HCT116 (cell line): ENCODE data around the gene CD1E. TPM values are rescaled to one million over a fixed set of nuclear protein-coding genes. Genes with fewer than 3 reads are reported as not detected.

Experiments
- ATAC-seq: fragments of 200-7000 bp; cut with Tn5 transposase; 2 replicates; pipeline ENCODE4 v1.9.1; 2020; ENCODE audit warnings: mild to moderate bottlenecking, moderate library complexity
- BruUV-seq: library from RNA; stranded (reverse); fragments of 400-500 nt; replicated peaks from 2 replicates; lab custom pipeline; 2021; lab: Mats Ljungman, UMichigan
- CTCF ChIA-PET: fragments of 300-600 bp; sonication (Branson Sonifier 250); formaldehyde crosslinking; loops from one replicate; lab custom pipeline; 2021; ENCODE audit warnings: antibody characterized with exemption; lab: Charles Lee
- POLR2A ChIA-PET: fragments of 300-600, 350-600 bp; sonication (Branson Sonifier 250); formaldehyde crosslinking; loops from one replicate; lab custom pipeline; 2021; ENCODE audit warnings: antibody characterized with exemption; lab: Charles Lee
- RAD21 ChIA-PET, 2 experiments: fragments of 300-600 bp; sonication (Branson Sonifier 250); formaldehyde crosslinking; loops; one replicate each; lab custom pipeline; 2023; ENCODE audit warnings: low total read pairs in 2 of 2; ENCODE audit not compliant: uncharacterized antibody in 2 of 2, unreplicated experiment in 2 of 2, low non-redundant PET in 1 of 2; lab: Charles Lee
- DNase-seq: peaks from one replicate; pipeline ENCODE4 v3.0.0-alpha.2; 2010; ENCODE audit warnings: low read depth, low spot score
- H2AFZ ChIP-seq: fragments of 200-600 bp; shearing (Covaris generic), sonication (generic); 2 replicates; pipeline ENCODE4 v1.6.1; 2017; ENCODE audit warnings: low read depth, mixed run types, mixed read lengths, antibody characterized with exemption, low read length; ENCODE audit not compliant: poor library complexity, severe bottlenecking
- H3K27ac ChIP-seq: 2 replicates; pipeline ENCODE4 v1.5.1; 2012; ENCODE audit warnings: low read depth, low read length
- H3K27me3 ChIP-seq: fragments of 200-600 bp; sonication (generic); 2 replicates; pipeline ENCODE4 v1.6.1; 2016; ENCODE audit warnings: mixed run types, low read length, mixed read lengths; ENCODE audit not compliant: insufficient read depth
- H3K36me3 ChIP-seq, 2 experiments: fragments of 200-500 bp in 1 of 2; fragments of 200-600 bp in 1 of 2; sonication (Bioruptor generic) in 1 of 2; sonication (generic) in 1 of 2; 2 replicates each; pipeline versions ENCODE4 v1.5.1 to v1.6.1; 2014 to 2016; ENCODE audit warnings: low read length in 2 of 2, inconsistent platforms in 1 of 2, mixed read lengths in 1 of 2, mixed run types in 1 of 2; ENCODE audit not compliant: insufficient read depth in 2 of 2, control insufficient read depth in 1 of 2
- H3K4me1 ChIP-seq, 2 experiments: fragments of 200-600 bp in 1 of 2; sonication (generic) in 1 of 2; 2 replicates each; pipeline versions ENCODE4 v1.5.1 to v1.6.1; 2012 to 2017; ENCODE audit warnings: low read length in 2 of 2, inconsistent platforms in 1 of 2, mild to moderate bottlenecking in 1 of 2, mixed read lengths in 1 of 2, mixed run types in 1 of 2, moderate library complexity in 1 of 2; ENCODE audit not compliant: insufficient read depth in 2 of 2, control insufficient read depth in 1 of 2
- H3K4me2 ChIP-seq: fragments of 200-600 bp; sonication (generic); 2 replicates; pipeline ENCODE4 v1.6.1; 2017; ENCODE audit warnings: mixed run types, low read length, mixed read lengths
- H3K4me3 ChIP-seq, 2 experiments: fragments of 200-600 bp in 1 of 2; sonication (generic) in 1 of 2; replicated peaks in 1 of 2; 2 replicates each; pipeline ENCODE4 v1.5.1; 2011 to 2016; ENCODE audit warnings: low read length in 2 of 2, control low read depth in 1 of 2, low read depth in 1 of 2, mild to moderate bottlenecking in 1 of 2, mixed read lengths in 1 of 2, mixed run types in 1 of 2
- H3K79me2 ChIP-seq: fragments of 200-600 bp; sonication (generic); 2 replicates; pipeline ENCODE4 v1.6.1; 2017; ENCODE audit warnings: mild to moderate bottlenecking, mixed run types, low read length, moderate library complexity, mixed read lengths; ENCODE audit not compliant: insufficient read depth
- H3K9ac ChIP-seq: fragments of 200-600 bp; sonication (generic); 2 replicates; pipeline ENCODE4 v1.6.1; 2016; ENCODE audit warnings: low read length, mixed read lengths
- H3K9me2 ChIP-seq: fragments of 200-600 bp; sonication (generic), shearing (Covaris generic); 2 replicates; pipeline ENCODE4 v1.6.1; 2017; ENCODE audit warnings: mixed run types, mild to moderate bottlenecking, moderate library complexity; ENCODE audit not compliant: insufficient read depth
- H3K9me3 ChIP-seq, 2 experiments: fragments of 200-500 bp in 1 of 2; fragments of 200-600 bp in 1 of 2; sonication (Bioruptor generic) in 1 of 2; sonication (generic) in 1 of 2; 2 replicates each; pipeline ENCODE4 v1.6.1; 2014 to 2017; ENCODE audit warnings: low read length in 2 of 2, mixed read lengths in 2 of 2, inconsistent platforms in 1 of 2, low read depth in 1 of 2, mild to moderate bottlenecking in 1 of 2, mixed run types in 1 of 2, moderate library complexity in 1 of 2; ENCODE audit not compliant: control insufficient read depth in 1 of 2, insufficient read depth in 1 of 2
- H4K20me1 ChIP-seq: fragments of 200-600 bp; sonication (generic), shearing (Covaris generic); 2 replicates; pipeline ENCODE4 v1.6.1; 2017; ENCODE audit warnings: mixed run types, mild to moderate bottlenecking, moderate library complexity; ENCODE audit not compliant: insufficient read depth
- CBX3 ChIP-seq: IDR thresholded peaks from 2 replicates; pipeline ENCODE4 v1.6.1; 2012; ENCODE audit warnings: low read depth
- CEBPB ChIP-seq: IDR thresholded peaks from 2 replicates; pipeline ENCODE4 v1.6.1; 2012; ENCODE audit warnings: low read depth
- EGR1 ChIP-seq: IDR thresholded peaks from 2 replicates; pipeline ENCODE4 v1.6.1; 2012; ENCODE audit warnings: low read depth
- ELF1 ChIP-seq: IDR thresholded peaks from 2 replicates; pipeline ENCODE4 v1.6.1; 2012; ENCODE audit warnings: low read depth, borderline replicate concordance
- EZH2 ChIP-seq: fragments of 200-600 bp; sonication (generic); IDR thresholded peaks from 2 replicates; pipeline ENCODE4 v1.6.1; 2017; ENCODE audit warnings: antibody characterized with exemption, mixed run types
- FOSL1 ChIP-seq: IDR thresholded peaks from 2 replicates; pipeline ENCODE4 v1.6.1; 2012; ENCODE audit warnings: low read depth
- JUND ChIP-seq: IDR thresholded peaks from 2 replicates; pipeline ENCODE4 v1.6.1; 2012
- POLR2AphosphoS5 ChIP-seq: IDR thresholded peaks from 2 replicates; pipeline ENCODE4 v1.6.1; 2011; ENCODE audit warnings: mild to moderate bottlenecking, low read depth, low read length, moderate library complexity
- RAD21 ChIP-seq: IDR thresholded peaks from 2 replicates; pipeline ENCODE4 v1.6.1; 2012; ENCODE audit warnings: low read depth, mild to moderate bottlenecking
- SIN3A ChIP-seq: IDR thresholded peaks from 2 replicates; pipeline ENCODE4 v1.6.1; 2012; ENCODE audit warnings: low read depth
- SP1 ChIP-seq: IDR thresholded peaks from 2 replicates; pipeline ENCODE4 v1.6.1; 2012; ENCODE audit warnings: low read depth
- SRF ChIP-seq: IDR thresholded peaks from 2 replicates; pipeline ENCODE4 v1.6.1; 2012; ENCODE audit warnings: low read depth
- TCF7L2 ChIP-seq: IDR thresholded peaks from 2 replicates; pipeline ENCODE4 v1.7.0; 2011; ENCODE audit warnings: borderline replicate concordance, inconsistent platforms; ENCODE audit not compliant: insufficient read depth, insufficient read length; ENCODE audit errors: extremely low read depth
- YY1 ChIP-seq: IDR thresholded peaks from 2 replicates; pipeline ENCODE4 v1.6.1; 2011; ENCODE audit warnings: low read length, low read depth, moderate library complexity, mild to moderate bottlenecking; ENCODE audit not compliant: insufficient replicate concordance; ENCODE audit errors: extremely low read depth
- ZFX ChIP-seq: fragments of 450-650 bp; IDR thresholded peaks from 2 replicates; pipeline ENCODE4 v1.6.1; 2017
- ZNF274 ChIP-seq: fragments of 200-500 bp; sonication (Bioruptor generic); IDR thresholded peaks from 2 replicates; pipeline ENCODE4 v1.6.1; 2014; ENCODE audit warnings: mild to moderate bottlenecking, low read depth, low read length, inconsistent platforms
- intact Hi-C: fragments of 100-400 bp; cut with micrococcal nuclease; formaldehyde crosslinking; loops from 2 replicates; pipeline ENCODE4 v1.10.0; 2022
- total RNA-seq: library from RNA; stranded (reverse); gene quantifications from one replicate; pipeline ENCODE4 v1.2.1, GENCODE V29; 2021; ENCODE audit not compliant: unreplicated experiment
- TF ChIP-seq, protein P1 (sequence below): IDR thresholded peaks from 2 replicates; pipeline ENCODE4 v1.6.1; 2012; ENCODE audit warnings: low read depth
- TF ChIP-seq, protein P2 (sequence below): IDR thresholded peaks from 2 replicates; pipeline ENCODE4 v1.6.1; 2012
- TF ChIP-seq, protein P3 (sequence below), 3 experiments: fragments of 200-600 bp in 1 of 3; sonication (generic) in 1 of 3; IDR thresholded peaks in 2 of 3; conservative IDR thresholded peaks in 1 of 3; 2 replicates each; pipeline ENCODE4 v1.5.1; 2012 to 2017; ENCODE audit warnings: low read depth in 2 of 3, low read length in 2 of 3, antibody characterized with exemption in 1 of 3, borderline replicate concordance in 1 of 3, control low read depth in 1 of 3, mild to moderate bottlenecking in 1 of 3, mixed read lengths in 1 of 3, mixed run types in 1 of 3, moderate library complexity in 1 of 3; ENCODE audit not compliant: insufficient read depth in 1 of 3

CD1E gene
- total RNA-seq, 1 experiment from 2014 or later: not detected

DNA sequence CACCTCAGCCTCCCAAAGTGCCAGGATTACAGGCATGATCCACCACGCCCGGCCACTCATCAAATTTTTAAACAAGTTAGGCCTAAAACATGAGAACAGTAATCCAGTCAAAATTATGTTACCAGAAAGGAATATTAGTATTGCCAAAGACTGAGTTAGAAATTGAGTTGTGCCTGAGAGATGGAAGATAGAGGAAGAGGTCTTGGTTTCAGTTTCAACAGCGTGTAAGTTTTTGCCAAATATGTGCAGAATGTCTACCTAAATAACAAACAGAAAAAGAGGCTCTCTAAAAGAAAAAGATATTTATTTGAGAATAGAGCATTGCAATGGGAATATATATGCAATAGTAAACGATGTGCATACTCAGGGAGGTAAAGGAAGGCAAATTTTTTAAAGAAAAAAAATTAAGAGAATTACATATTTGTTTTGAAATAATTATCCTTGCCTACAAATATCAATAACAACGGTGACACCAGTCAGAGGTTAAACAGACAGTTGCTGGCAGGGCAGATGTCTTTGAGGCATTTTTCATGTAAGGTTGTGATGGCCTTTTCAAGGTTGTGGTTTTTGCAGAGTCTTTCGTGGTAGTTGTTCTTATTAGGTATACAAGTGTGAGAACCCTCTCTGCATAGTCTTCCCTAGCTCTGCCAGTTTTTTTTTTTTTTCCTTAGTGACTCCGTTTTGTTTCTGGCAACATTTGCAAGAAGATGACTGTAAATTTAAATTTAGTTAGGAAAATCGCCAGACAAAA lies 20.1 kb upstream of the CD1E start:
- intact Hi-C loops: no loop called here
- ChIA-PET RAD21 (no interaction called here), CTCF (no interaction called here)
- Histone ChIP-seq H3K27ac (no peak overlapping the region), H3K27me3 (peaks cover 16% of the 10 kb centered on the region; the same call in 1 of the 2 replicates), H3K9me3 (no peaks in the 10 kb centered on the region), H3K4me2 (no peak overlapping the region), H2AFZ (no peak overlapping the region), H4K20me1 (no peaks in the 10 kb centered on the region), H3K4me1 (no peaks in the 10 kb centered on the region), H3K4me3 (no peak overlapping the region), H3K36me3 (no peaks in the 10 kb centered on the region), H3K9me2 (no peaks in the 10 kb centered on the region), H3K9ac (no peak overlapping the region)
- BruUV-seq: no TSS peak
- no peak for DNase-seq
- no peak for TF ChIP-seq EZH2
- TF ChIP-seq, protein P1, sequence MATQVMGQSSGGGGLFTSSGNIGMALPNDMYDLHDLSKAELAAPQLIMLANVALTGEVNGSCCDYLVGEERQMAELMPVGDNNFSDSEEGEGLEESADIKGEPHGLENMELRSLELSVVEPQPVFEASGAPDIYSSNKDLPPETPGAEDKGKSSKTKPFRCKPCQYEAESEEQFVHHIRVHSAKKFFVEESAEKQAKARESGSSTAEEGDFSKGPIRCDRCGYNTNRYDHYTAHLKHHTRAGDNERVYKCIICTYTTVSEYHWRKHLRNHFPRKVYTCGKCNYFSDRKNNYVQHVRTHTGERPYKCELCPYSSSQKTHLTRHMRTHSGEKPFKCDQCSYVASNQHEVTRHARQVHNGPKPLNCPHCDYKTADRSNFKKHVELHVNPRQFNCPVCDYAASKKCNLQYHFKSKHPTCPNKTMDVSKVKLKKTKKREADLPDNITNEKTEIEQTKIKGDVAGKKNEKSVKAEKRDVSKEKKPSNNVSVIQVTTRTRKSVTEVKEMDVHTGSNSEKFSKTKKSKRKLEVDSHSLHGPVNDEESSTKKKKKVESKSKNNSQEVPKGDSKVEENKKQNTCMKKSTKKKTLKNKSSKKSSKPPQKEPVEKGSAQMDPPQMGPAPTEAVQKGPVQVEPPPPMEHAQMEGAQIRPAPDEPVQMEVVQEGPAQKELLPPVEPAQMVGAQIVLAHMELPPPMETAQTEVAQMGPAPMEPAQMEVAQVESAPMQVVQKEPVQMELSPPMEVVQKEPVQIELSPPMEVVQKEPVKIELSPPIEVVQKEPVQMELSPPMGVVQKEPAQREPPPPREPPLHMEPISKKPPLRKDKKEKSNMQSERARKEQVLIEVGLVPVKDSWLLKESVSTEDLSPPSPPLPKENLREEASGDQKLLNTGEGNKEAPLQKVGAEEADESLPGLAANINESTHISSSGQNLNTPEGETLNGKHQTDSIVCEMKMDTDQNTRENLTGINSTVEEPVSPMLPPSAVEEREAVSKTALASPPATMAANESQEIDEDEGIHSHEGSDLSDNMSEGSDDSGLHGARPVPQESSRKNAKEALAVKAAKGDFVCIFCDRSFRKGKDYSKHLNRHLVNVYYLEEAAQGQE: no peak
- TF ChIP-seq CEBPB: no peak
- TF ChIP-seq, protein P2, sequence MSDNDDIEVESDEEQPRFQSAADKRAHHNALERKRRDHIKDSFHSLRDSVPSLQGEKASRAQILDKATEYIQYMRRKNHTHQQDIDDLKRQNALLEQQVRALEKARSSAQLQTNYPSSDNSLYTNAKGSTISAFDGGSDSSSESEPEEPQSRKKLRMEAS: no peak
- no peak for TF ChIP-seq YY1
- no peak for TF ChIP-seq ELF1
- no peak for TF ChIP-seq FOSL1
- TF ChIP-seq RAD21: no peak
- TF ChIP-seq TCF7L2: no peak
- TF ChIP-seq, protein P3, sequence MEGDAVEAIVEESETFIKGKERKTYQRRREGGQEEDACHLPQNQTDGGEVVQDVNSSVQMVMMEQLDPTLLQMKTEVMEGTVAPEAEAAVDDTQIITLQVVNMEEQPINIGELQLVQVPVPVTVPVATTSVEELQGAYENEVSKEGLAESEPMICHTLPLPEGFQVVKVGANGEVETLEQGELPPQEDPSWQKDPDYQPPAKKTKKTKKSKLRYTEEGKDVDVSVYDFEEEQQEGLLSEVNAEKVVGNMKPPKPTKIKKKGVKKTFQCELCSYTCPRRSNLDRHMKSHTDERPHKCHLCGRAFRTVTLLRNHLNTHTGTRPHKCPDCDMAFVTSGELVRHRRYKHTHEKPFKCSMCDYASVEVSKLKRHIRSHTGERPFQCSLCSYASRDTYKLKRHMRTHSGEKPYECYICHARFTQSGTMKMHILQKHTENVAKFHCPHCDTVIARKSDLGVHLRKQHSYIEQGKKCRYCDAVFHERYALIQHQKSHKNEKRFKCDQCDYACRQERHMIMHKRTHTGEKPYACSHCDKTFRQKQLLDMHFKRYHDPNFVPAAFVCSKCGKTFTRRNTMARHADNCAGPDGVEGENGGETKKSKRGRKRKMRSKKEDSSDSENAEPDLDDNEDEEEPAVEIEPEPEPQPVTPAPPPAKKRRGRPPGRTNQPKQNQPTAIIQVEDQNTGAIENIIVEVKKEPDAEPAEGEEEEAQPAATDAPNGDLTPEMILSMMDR (IDR thresholded peaks at IDR 0.05 in 2 of 3, conservative IDR thresholded peaks at IDR 0.05 in 1 of 3; ENCODE audit: borderline replicate concordance in 1 of 3, insufficient read depth in 1 of 3, low read depth in 2 of 3, low read length in 2 of 3): no peak
- TF ChIP-seq EGR1: no peak
- TF ChIP-seq SRF: no peak
- no peak for TF ChIP-seq SP1
- TF ChIP-seq SIN3A: no peak
- TF ChIP-seq CBX3: no peak
- TF ChIP-seq ZNF274: no peak
- no peak for TF ChIP-seq POLR2AphosphoS5
- TF ChIP-seq JUND: no peak
- no peak for TF ChIP-seq ZFX
- TF ChIP-seq, all 23 proteins: peak for 0
- POLR2A ChIA-PET: no interaction called here
- H3K79me2 ChIP-seq: no peaks in the 10 kb centered on the region
- no peak for ATAC-seq
